ENCODE data around the gene IMMP2L.

- TF ChIP-seq, protein P1, sequence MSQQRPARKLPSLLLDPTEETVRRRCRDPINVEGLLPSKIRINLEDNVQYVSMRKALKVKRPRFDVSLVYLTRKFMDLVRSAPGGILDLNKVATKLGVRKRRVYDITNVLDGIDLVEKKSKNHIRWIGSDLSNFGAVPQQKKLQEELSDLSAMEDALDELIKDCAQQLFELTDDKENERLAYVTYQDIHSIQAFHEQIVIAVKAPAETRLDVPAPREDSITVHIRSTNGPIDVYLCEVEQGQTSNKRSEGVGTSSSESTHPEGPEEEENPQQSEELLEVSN (IDR thresholded peaks at IDR 0.05; ENCODE audit: borderline replicate concordance, low read depth), result no peak
- TF ChIP-seq, protein P2, sequence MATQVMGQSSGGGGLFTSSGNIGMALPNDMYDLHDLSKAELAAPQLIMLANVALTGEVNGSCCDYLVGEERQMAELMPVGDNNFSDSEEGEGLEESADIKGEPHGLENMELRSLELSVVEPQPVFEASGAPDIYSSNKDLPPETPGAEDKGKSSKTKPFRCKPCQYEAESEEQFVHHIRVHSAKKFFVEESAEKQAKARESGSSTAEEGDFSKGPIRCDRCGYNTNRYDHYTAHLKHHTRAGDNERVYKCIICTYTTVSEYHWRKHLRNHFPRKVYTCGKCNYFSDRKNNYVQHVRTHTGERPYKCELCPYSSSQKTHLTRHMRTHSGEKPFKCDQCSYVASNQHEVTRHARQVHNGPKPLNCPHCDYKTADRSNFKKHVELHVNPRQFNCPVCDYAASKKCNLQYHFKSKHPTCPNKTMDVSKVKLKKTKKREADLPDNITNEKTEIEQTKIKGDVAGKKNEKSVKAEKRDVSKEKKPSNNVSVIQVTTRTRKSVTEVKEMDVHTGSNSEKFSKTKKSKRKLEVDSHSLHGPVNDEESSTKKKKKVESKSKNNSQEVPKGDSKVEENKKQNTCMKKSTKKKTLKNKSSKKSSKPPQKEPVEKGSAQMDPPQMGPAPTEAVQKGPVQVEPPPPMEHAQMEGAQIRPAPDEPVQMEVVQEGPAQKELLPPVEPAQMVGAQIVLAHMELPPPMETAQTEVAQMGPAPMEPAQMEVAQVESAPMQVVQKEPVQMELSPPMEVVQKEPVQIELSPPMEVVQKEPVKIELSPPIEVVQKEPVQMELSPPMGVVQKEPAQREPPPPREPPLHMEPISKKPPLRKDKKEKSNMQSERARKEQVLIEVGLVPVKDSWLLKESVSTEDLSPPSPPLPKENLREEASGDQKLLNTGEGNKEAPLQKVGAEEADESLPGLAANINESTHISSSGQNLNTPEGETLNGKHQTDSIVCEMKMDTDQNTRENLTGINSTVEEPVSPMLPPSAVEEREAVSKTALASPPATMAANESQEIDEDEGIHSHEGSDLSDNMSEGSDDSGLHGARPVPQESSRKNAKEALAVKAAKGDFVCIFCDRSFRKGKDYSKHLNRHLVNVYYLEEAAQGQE (IDR thresholded peaks at IDR 0.05), result no peak
- TF ChIP-seq USF2 (IDR thresholded peaks at IDR 0.05), result no peak
Measured at GRCh38 chr7:111108000-111108399, 454.3 kb downstream of the IMMP2L start.

All from A549 (cell line).